Gastrocnemius medialis (tissue), 4 donors: ENCODE measurements around the gene SLC1A5. TPM values are rescaled to one million over a fixed set of nuclear protein-coding genes. Genes with fewer than 3 reads are reported as not detected.
A peak's percentile ranks its signal among the peaks of the same experiment; 100 is the strongest.
"Not testable (repeated sequence)": the region's sequence is repeated elsewhere in the genome, so short reads cannot be mapped to it uniquely, and the experiment has no call there.

Experiments used
- ATAC-seq, 2 donors: fragments of 150-250 bp; one replicate each; pipeline ENCODE4 v1.9.1; 2016
- DNase-seq, 2 donors: peaks; one replicate each; pipeline ENCODE4 v3.0.0-alpha.2; 2019
- H3K27ac ChIP-seq, 4 donors: fragments of 200-600 bp; sonication (generic); 1 replicate in 1 of 4; 2 replicates in 3 of 4; pipeline ENCODE4 v1.5.1; 2016 to 2018; ENCODE audit warnings: mild to moderate bottlenecking in 2 of 4, moderate library complexity in 1 of 4
- H3K27me3 ChIP-seq, 3 donors: fragments of 200-600 bp; sonication (generic) in 2 of 3; 1 replicate in 1 of 3; 2 replicates in 2 of 3; pipeline versions ENCODE4 v1.5.1 to v1.6.0; 2016 to 2019; ENCODE audit warnings: mild to moderate bottlenecking in 1 of 3, moderate library complexity in 1 of 3
- H3K36me3 ChIP-seq, 2 donors: fragments of 200-600 bp; sonication (generic) in 1 of 2; one replicate each; pipeline ENCODE4 v1.5.1; 2017 to 2018
- H3K4me1 ChIP-seq, 2 donors: fragments of 200-600 bp; sonication (generic) in 1 of 2; one replicate each; pipeline ENCODE4 v1.5.1; 2016 to 2017; ENCODE audit warnings: mild to moderate bottlenecking in 2 of 2
- H3K4me3 ChIP-seq, 4 donors: fragments of 200-600 bp; sonication (generic) in 3 of 4; 1 replicate in 1 of 4; 2 replicates in 3 of 4; pipeline ENCODE4 v1.5.1; 2016 to 2019; ENCODE audit warnings: mild to moderate bottlenecking in 2 of 4
- H3K9me3 ChIP-seq, 3 donors: fragments of 200-600 bp; sonication (generic) in 2 of 3; 1 replicate in 1 of 3; 2 replicates in 2 of 3; pipeline ENCODE4 v1.5.1; 2016 to 2019
- CTCF ChIP-seq, 5 experiments: fragments of 450-650 bp in 3 of 5; fragments of 200-600 bp in 2 of 5; sonication (generic) in 2 of 5; IDR thresholded peaks in 4 of 5; conservative IDR thresholded peaks in 1 of 5; 1 replicate in 4 of 5; 2 replicates in 1 of 5; pipeline ENCODE4 v1.5.1; 2016 to 2019; ENCODE audit warnings: antibody characterized with exemption in 5 of 5, mild to moderate bottlenecking in 3 of 5, moderate library complexity in 3 of 5
- POLR2A ChIP-seq, 2 donors: fragments of 450-650 bp; IDR thresholded peaks; one replicate each; pipeline ENCODE4 v1.6.1; 2017; ENCODE audit warnings: antibody characterized with exemption in 2 of 2, mild to moderate bottlenecking in 2 of 2, moderate library complexity in 2 of 2
- in situ Hi-C, 4 donors: fragments of 200-750 bp; cut with MboI; loops; one replicate each; pipeline versions ENCODE4 v1.15.0 to v1.8.0; 2017; ENCODE audit warnings: low sequenced_read_pairs in 4 of 4
- intact Hi-C: fragments of 100-400 bp; cut with DNase I; formaldehyde crosslinking; loops from one replicate; pipeline ENCODE4 v1.15.1; 2023; ENCODE audit warnings: low total_unique reads
- total RNA-seq, 4 donors: library from RNA; depleted of rRNA; stranded (reverse); fragments of >200 nt; gene quantifications; one replicate each; pipeline versions ENCODE4 v1.1.0 to v1.2.3, GENCODE V29; 2016

Gene SLC1A5
- total RNA-seq, 4 donors from 2014 or later: 7.6 to 18.5 (median 10.7) TPM

- DNase-seq (no peak), ATAC-seq (peak in 1 of 2 donors; percentile 44)
- in situ Hi-C loops: loop anchor here in 3 of 4 donors (10.0 to 25.0 kb wide), 3 partner anchors 58 to 221 kb away; no protein-coding TSS in a partner anchor
Measured at GRCh38 chr19:46766569-46767317, 21.7 kb downstream of the SLC1A5 start.

GRCh38 chr19:46764817-46765291, 23.5 kb downstream of the SLC1A5 start:
- Histone ChIP-seq H3K36me3 (no peaks in the 10 kb centered on the region), H3K4me1 (peaks cover 0 to 7% of the 10 kb centered on the region in 2 donors), H3K27me3 (no peaks in the 10 kb centered on the region), H3K9me3 (no peaks in the 10 kb centered on the region), H3K27ac (no peak overlapping the region), H3K4me3 (no peak overlapping the region)
- in situ Hi-C loops (loop anchor here in 3 of 4 donors (10.0 to 25.0 kb wide), 3 partner anchors 60 to 222 kb away; no protein-coding TSS in a partner anchor), intact Hi-C loops (no loop called here)
- no peak for DNase-seq
- TF ChIP-seq POLR2A (IDR thresholded peaks at IDR 0.05): no peak
- TF ChIP-seq CTCF (IDR thresholded peaks at IDR 0.05 in 4 of 5, conservative IDR thresholded peaks at IDR 0.05 in 1 of 5): no peak
- no peak for ATAC-seq

More at GRCh38 chr19:46766569-46767317, 21.7 kb downstream of the SLC1A5 start:
- TF ChIP-seq CTCF (IDR thresholded peaks at IDR 0.05 in 4 of 5, conservative IDR thresholded peaks at IDR 0.05 in 1 of 5) (peak; percentile 24 to 67 (median 42)), POLR2A (IDR thresholded peaks at IDR 0.05) (no peak)
- no peaks in the 10 kb centered on the region for H3K36me3 ChIP-seq
- no peak overlapping the region for H3K27ac ChIP-seq
- H3K4me1 ChIP-seq: no peaks in the 10 kb centered on the region
- no peak overlapping the region for H3K4me3 ChIP-seq
- no peaks in the 10 kb centered on the region for H3K27me3 ChIP-seq
- intact Hi-C loops: no loop called here
- H3K9me3 ChIP-seq: no peaks in the 10 kb centered on the region

GRCh38 chr19:46762245-46762890, 26.0 kb downstream of the SLC1A5 start:
- intact Hi-C loops (no loop called here), in situ Hi-C loops (loop anchor here in 3 of 4 donors (10.0 to 25.0 kb wide), 3 partner anchors 62 to 225 kb away; no protein-coding TSS in a partner anchor)
- Histone ChIP-seq H3K9me3 (no peaks in the 10 kb centered on the region), H3K4me1 (peaks cover 0 to 14% of the 10 kb centered on the region in 2 donors), H3K4me3 (no peak overlapping the region), H3K27me3 (no peaks in the 10 kb centered on the region), H3K36me3 (peaks cover 0 to 5% of the 10 kb centered on the region in 2 donors), H3K27ac (no peak overlapping the region)
- DNase-seq (no peak), ATAC-seq (no peak)
- no peak for TF ChIP-seq POLR2A (IDR thresholded peaks at IDR 0.05)
- TF ChIP-seq CTCF (IDR thresholded peaks at IDR 0.05 in 4 of 5, conservative IDR thresholded peaks at IDR 0.05 in 1 of 5): no peak

- Histone ChIP-seq H3K4me3 (no peak overlapping the region), H3K4me1 (peaks cover 0 to 14% of the 10 kb centered on the region in 2 donors), H3K27me3 (no peaks in the 10 kb centered on the region), H3K9me3 (no peaks in the 10 kb centered on the region), H3K36me3 (peaks cover 0 to 12% of the 10 kb centered on the region in 2 donors), H3K27ac (no peak overlapping the region)
- intact Hi-C loops: no loop called here
- TF ChIP-seq CTCF (IDR thresholded peaks at IDR 0.05 in 4 of 5, conservative IDR thresholded peaks at IDR 0.05 in 1 of 5): no peak
- no peak for TF ChIP-seq POLR2A (IDR thresholded peaks at IDR 0.05)
- no peak for DNase-seq
- ATAC-seq: no peak
- in situ Hi-C loops: loop anchor here in 3 of 4 donors (10.0 to 25.0 kb wide), 3 partner anchors 63 to 226 kb away; no protein-coding TSS in a partner anchor
Measured at GRCh38 chr19:46761418-46761831, 27.0 kb downstream of the SLC1A5 start.

GRCh38 chr19:46760897-46761296, 27.5 kb downstream of the SLC1A5 start:
- H3K27ac ChIP-seq, intact Hi-C loops, ATAC-seq, DNase-seq, H3K4me3 ChIP-seq, H3K27me3 ChIP-seq, H3K9me3 ChIP-seq: not testable (repeated sequence)
- Histone ChIP-seq H3K4me1 (peaks cover 0 to 14% of the 10 kb centered on the region in 2 donors), H3K36me3 (peaks cover 0 to 13% of the 10 kb centered on the region in 2 donors)
- in situ Hi-C loops: loop anchor here in 3 of 4 donors (10.0 to 25.0 kb wide), 3 partner anchors 64 to 226 kb away; no protein-coding TSS in a partner anchor
